Measurements from ENCODE around the gene STAT4. TPM values are rescaled to one million over a fixed set of nuclear protein-coding genes. Genes with fewer than 3 reads are reported as not detected.

The STAT4 gene
- polyA plus RNA-seq, 1 donor (not counting 4 experiments of a cell fraction or from before 2014, with no cell fraction given): 2.0 TPM

- FAIRE-seq (no peak), DNase-seq (ENCODE audit: low read depth, low spot score) (no peak)
- peaks cover 32 to 33% of the 10 kb centered on the region in 2 experiments for H3K36me3 ChIP-seq (ENCODE audit: control insufficient read depth in 2 of 2, extremely low read depth in 1 of 2, insufficient read depth in 2 of 2, low read length in 2 of 2)
- no peak overlapping the region for H3K27ac ChIP-seq (ENCODE audit: control insufficient read depth, insufficient read depth, low read length)
- H3K27me3 ChIP-seq (ENCODE audit: control insufficient read depth, extremely low read depth, insufficient read depth, low read length): no peaks in the 10 kb centered on the region
- peaks cover 9% of the 10 kb centered on the region for H3K79me2 ChIP-seq (ENCODE audit: control insufficient read depth, insufficient read depth, low read length)
- H3K9me1 ChIP-seq (ENCODE audit: control insufficient read depth, extremely low read depth, insufficient read depth, low read length): no peaks in the 10 kb centered on the region
- no peaks in the 10 kb centered on the region for H4K20me1 ChIP-seq (ENCODE audit: control insufficient read depth, extremely low read depth, insufficient read depth, low read length)
- no peak overlapping the region for H3K9ac ChIP-seq (ENCODE audit: control insufficient read depth, extremely low read depth, insufficient read depth, low read length)
- no peak overlapping the region for H2AFZ ChIP-seq (ENCODE audit: control insufficient read depth, low read length)
- H3K4me1 ChIP-seq (ENCODE audit: control insufficient read depth, extremely low read depth, insufficient read depth, low read length): peaks cover 8% of the 10 kb centered on the region
- H3K4me2 ChIP-seq (ENCODE audit: control insufficient read depth, extremely low read depth, insufficient read depth, low read depth, low read length): no peak overlapping the region
- no peaks in the 10 kb centered on the region for H3K9me3 ChIP-seq (ENCODE audit: control insufficient read depth, low read depth, low read length)
- TF ChIP-seq EZH2 (IDR thresholded peaks at IDR 0.05; ENCODE audit: low read length) (no peak), CTCF (optimal IDR thresholded peaks at IDR 0.05 in 1 of 3, IDR thresholded peaks at IDR 0.05 in 1 of 3, conservative IDR thresholded peaks at IDR 0.05 in 1 of 3; ENCODE audit: extremely low read depth in 1 of 3, insufficient read depth in 2 of 3, low read length in 3 of 3) (no peak)
- dilution Hi-C loops (cut with MboI; ENCODE audit: extremely low pct_ligation_motif_present, low sequenced_read_pairs): no loop called here
- H3K4me3 ChIP-seq (ENCODE audit: control insufficient read depth in 2 of 3, extremely low read depth in 1 of 3, insufficient read depth in 2 of 3, low read depth in 1 of 3, low read length in 3 of 3): no peak overlapping the region
Observed at GRCh38 chr2:191006297-191006696, 144.5 kb downstream of the STAT4 start.

GRCh38 chr2:191003405-191004309 is 147.1 kb downstream of the STAT4 start:
- TF ChIP-seq EZH2 (IDR thresholded peaks at IDR 0.05; ENCODE audit: low read length) (no peak), CTCF (optimal IDR thresholded peaks at IDR 0.05 in 1 of 3, IDR thresholded peaks at IDR 0.05 in 1 of 3, conservative IDR thresholded peaks at IDR 0.05 in 1 of 3; ENCODE audit: extremely low read depth in 1 of 3, insufficient read depth in 2 of 3, low read length in 3 of 3) (no peak)
- no peaks in the 10 kb centered on the region for H4K20me1 ChIP-seq (ENCODE audit: control insufficient read depth, extremely low read depth, insufficient read depth, low read length)
- H3K4me3 ChIP-seq (ENCODE audit: control insufficient read depth in 2 of 3, extremely low read depth in 1 of 3, insufficient read depth in 2 of 3, low read depth in 1 of 3, low read length in 3 of 3): no peak overlapping the region
- H3K9me3 ChIP-seq (ENCODE audit: control insufficient read depth, low read depth, low read length): no peaks in the 10 kb centered on the region
- H2AFZ ChIP-seq (ENCODE audit: control insufficient read depth, low read length): no peak overlapping the region
- FAIRE-seq: no peak
- dilution Hi-C loops (cut with MboI; ENCODE audit: extremely low pct_ligation_motif_present, low sequenced_read_pairs): no loop called here
- H3K9ac ChIP-seq (ENCODE audit: control insufficient read depth, extremely low read depth, insufficient read depth, low read length): no peak overlapping the region
- peaks cover 35 to 46% of the 10 kb centered on the region in 2 experiments for H3K36me3 ChIP-seq (ENCODE audit: control insufficient read depth in 2 of 2, extremely low read depth in 1 of 2, insufficient read depth in 2 of 2, low read length in 2 of 2)
- no peak overlapping the region for H3K4me2 ChIP-seq (ENCODE audit: control insufficient read depth, extremely low read depth, insufficient read depth, low read depth, low read length)
- peaks cover 18% of the 10 kb centered on the region for H3K4me1 ChIP-seq (ENCODE audit: control insufficient read depth, extremely low read depth, insufficient read depth, low read length)
- H3K27ac ChIP-seq (ENCODE audit: control insufficient read depth, insufficient read depth, low read length): no peak overlapping the region
- no peaks in the 10 kb centered on the region for H3K27me3 ChIP-seq (ENCODE audit: control insufficient read depth, extremely low read depth, insufficient read depth, low read length)
- DNase-seq (ENCODE audit: low read depth, low spot score): no peak
- H3K9me1 ChIP-seq (ENCODE audit: control insufficient read depth, extremely low read depth, insufficient read depth, low read length): no peaks in the 10 kb centered on the region
- H3K79me2 ChIP-seq (ENCODE audit: control insufficient read depth, insufficient read depth, low read length): no peaks in the 10 kb centered on the region

Measured in keratinocyte (primary cell).